SK-N-SH (cell line): ENCODE data around the gene DVL3.

ENCODE experiments used
- EP300 ChIP-seq, 2 experiments: IDR thresholded peaks; 2 replicates each; pipeline versions ENCODE4 v1.4.0 to v1.6.1; 2012; ENCODE audit warnings: borderline replicate concordance in 1 of 2, low read depth in 1 of 2, low read length in 1 of 2
- EZH2phosphoT487 ChIP-seq: fragments of 200-600 bp; sonication (generic); IDR thresholded peaks from 2 replicates; pipeline ENCODE4 v1.6.1; 2017; ENCODE audit warnings: low read depth, mixed run types, mild to moderate bottlenecking, antibody characterized with exemption, moderate library complexity, borderline replicate concordance
- FOSL2 ChIP-seq: IDR thresholded peaks from 2 replicates; pipeline ENCODE4 v1.4.0; 2012; ENCODE audit warnings: low read depth, mild to moderate bottlenecking, moderate library complexity, borderline replicate concordance
- POLR2AphosphoS5 ChIP-seq: IDR thresholded peaks from 2 replicates; pipeline ENCODE4 v1.6.1; 2012; ENCODE audit warnings: low read depth, low read length
- SIN3A ChIP-seq: IDR thresholded peaks from 2 replicates; pipeline ENCODE4 v1.6.1; 2012; ENCODE audit warnings: low read depth, mild to moderate bottlenecking, low read length, moderate library complexity, borderline replicate concordance
- TF ChIP-seq, protein P1 (sequence below): fragments of 200-600 bp; sonication (generic); IDR thresholded peaks from 2 replicates; pipeline ENCODE4 v1.6.1; 2017; ENCODE audit warnings: antibody characterized with exemption, mild to moderate bottlenecking, moderate library complexity
- TF ChIP-seq, protein P2 (sequence below): IDR thresholded peaks from 2 replicates; pipeline ENCODE4 v1.4.0; 2012; ENCODE audit warnings: low read depth
- TF ChIP-seq, protein P3 (sequence below): IDR thresholded peaks from 2 replicates; pipeline ENCODE4 v1.6.1; 2012; ENCODE audit warnings: mild to moderate bottlenecking, low read depth, low read length, moderate library complexity

DNA sequence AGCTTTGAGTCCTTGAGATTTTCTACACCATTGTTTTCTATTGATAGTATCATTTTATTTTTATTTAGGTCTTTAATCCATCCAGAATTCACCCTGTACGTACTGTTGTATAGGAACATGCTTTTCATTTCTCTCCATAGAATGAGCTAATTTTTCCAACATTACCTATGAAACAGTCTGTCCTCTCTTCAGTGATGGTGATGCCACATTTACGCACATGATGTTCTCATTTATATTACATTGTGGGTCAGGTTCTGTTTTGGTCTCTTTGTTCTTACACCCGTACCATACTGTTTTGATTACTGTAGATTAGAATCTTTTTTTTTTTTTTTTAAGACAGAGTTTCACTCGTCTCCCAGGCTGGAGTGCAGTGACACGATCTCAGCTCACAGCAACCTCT lies 56.5 kb downstream of the DVL3 start:
- TF ChIP-seq, protein P1, sequence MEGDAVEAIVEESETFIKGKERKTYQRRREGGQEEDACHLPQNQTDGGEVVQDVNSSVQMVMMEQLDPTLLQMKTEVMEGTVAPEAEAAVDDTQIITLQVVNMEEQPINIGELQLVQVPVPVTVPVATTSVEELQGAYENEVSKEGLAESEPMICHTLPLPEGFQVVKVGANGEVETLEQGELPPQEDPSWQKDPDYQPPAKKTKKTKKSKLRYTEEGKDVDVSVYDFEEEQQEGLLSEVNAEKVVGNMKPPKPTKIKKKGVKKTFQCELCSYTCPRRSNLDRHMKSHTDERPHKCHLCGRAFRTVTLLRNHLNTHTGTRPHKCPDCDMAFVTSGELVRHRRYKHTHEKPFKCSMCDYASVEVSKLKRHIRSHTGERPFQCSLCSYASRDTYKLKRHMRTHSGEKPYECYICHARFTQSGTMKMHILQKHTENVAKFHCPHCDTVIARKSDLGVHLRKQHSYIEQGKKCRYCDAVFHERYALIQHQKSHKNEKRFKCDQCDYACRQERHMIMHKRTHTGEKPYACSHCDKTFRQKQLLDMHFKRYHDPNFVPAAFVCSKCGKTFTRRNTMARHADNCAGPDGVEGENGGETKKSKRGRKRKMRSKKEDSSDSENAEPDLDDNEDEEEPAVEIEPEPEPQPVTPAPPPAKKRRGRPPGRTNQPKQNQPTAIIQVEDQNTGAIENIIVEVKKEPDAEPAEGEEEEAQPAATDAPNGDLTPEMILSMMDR: no peak
- TF ChIP-seq, protein P2, sequence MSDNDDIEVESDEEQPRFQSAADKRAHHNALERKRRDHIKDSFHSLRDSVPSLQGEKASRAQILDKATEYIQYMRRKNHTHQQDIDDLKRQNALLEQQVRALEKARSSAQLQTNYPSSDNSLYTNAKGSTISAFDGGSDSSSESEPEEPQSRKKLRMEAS: no peak
- TF ChIP-seq EP300 (IDR thresholded peaks at IDR 0.05; ENCODE audit: borderline replicate concordance in 1 of 2, low read depth in 1 of 2, low read length in 1 of 2) (no peak; a peak in 1 of 4 replicates), FOSL2 (no peak), SIN3A (no peak), POLR2AphosphoS5 (no peak), EZH2phosphoT487 (no peak)
- TF ChIP-seq, protein P3, sequence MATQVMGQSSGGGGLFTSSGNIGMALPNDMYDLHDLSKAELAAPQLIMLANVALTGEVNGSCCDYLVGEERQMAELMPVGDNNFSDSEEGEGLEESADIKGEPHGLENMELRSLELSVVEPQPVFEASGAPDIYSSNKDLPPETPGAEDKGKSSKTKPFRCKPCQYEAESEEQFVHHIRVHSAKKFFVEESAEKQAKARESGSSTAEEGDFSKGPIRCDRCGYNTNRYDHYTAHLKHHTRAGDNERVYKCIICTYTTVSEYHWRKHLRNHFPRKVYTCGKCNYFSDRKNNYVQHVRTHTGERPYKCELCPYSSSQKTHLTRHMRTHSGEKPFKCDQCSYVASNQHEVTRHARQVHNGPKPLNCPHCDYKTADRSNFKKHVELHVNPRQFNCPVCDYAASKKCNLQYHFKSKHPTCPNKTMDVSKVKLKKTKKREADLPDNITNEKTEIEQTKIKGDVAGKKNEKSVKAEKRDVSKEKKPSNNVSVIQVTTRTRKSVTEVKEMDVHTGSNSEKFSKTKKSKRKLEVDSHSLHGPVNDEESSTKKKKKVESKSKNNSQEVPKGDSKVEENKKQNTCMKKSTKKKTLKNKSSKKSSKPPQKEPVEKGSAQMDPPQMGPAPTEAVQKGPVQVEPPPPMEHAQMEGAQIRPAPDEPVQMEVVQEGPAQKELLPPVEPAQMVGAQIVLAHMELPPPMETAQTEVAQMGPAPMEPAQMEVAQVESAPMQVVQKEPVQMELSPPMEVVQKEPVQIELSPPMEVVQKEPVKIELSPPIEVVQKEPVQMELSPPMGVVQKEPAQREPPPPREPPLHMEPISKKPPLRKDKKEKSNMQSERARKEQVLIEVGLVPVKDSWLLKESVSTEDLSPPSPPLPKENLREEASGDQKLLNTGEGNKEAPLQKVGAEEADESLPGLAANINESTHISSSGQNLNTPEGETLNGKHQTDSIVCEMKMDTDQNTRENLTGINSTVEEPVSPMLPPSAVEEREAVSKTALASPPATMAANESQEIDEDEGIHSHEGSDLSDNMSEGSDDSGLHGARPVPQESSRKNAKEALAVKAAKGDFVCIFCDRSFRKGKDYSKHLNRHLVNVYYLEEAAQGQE: no peak
